ENCODE results near the gene ELP4. TPM values are rescaled to one million over a fixed set of nuclear protein-coding genes. Genes with fewer than 3 reads are reported as not detected.

The ELP4 gene
- polyA plus RNA-seq, 4 donors, result 5.4 to 14.5 (median 7.9) TPM

DNA sequence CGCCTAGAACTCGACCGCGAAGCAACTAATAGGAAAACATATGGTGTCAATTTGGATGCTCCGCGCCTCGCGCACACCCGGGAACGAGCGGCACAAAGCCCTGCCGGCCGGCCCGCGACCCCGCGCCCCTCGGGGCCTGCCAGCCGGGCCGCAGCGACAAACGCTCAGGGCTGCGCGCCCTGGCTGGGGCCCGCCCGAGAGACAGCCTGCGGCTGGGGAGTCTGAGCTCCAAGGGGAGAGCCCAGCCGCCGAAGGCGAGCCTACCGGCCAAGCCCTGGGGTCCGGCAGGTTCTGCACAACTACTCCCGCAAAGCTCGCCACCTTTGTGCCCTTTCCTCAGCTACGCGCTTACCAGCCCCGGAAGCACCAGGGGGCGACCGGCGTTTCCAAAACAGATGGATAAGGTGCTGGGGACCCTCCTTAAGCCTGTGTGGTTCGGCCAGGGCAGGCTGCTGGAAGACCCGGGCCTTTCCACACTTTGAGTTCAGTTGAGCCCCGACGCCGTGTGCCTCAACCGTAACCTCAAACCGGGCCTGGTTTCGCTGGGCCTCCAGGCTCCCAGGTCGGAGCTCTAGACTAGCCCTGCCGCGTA is 295.6 kb downstream of the ELP4 start:
- Histone ChIP-seq H3K27me3 (ENCODE audit: control insufficient read depth in 3 of 3, insufficient read depth in 3 of 3, low read length in 3 of 3) (peaks cover 2 to 94% (median 72%) of the 10 kb centered on the region in 3 donors), H3K4me3 (ENCODE audit: low read depth in 1 of 3, low read length in 3 of 3) (no peak overlapping the region), H3K27ac (ENCODE audit: low read depth in 1 of 3, low read length in 2 of 3) (no peak overlapping the region), H3K9me3 (ENCODE audit: control insufficient read depth in 2 of 2, insufficient read depth in 1 of 2, low read depth in 1 of 2, low read length in 1 of 2) (peaks cover 0 to 5% of the 10 kb centered on the region in 2 donors), H3K4me1 (ENCODE audit: control insufficient read depth in 3 of 3, insufficient read depth in 2 of 3, low read depth in 1 of 3, low read length in 2 of 3) (peaks cover 0 to 12% (median 8%) of the 10 kb centered on the region in 3 donors), H3K36me3 (ENCODE audit: control insufficient read depth in 3 of 3, insufficient read depth in 2 of 3, low read depth in 1 of 3, low read length in 3 of 3) (no peaks in the 10 kb centered on the region)
- peak in 1 of 2 donors; percentile 42 for DNase-seq
- FAIRE-seq, result no peak
- WGBS, 3 donors, result 4 to 7% (median 4%) methylated on average over 43 to 51 of the region's 51 CpGs

GRCh38 chr11:31805629-31806185 is 296.1 kb downstream of the ELP4 start:
- FAIRE-seq, result no peak
- no peak overlapping the region for H3K4me3 ChIP-seq (ENCODE audit: low read depth in 1 of 3, low read length in 3 of 3)
- 3 to 8% (median 4%) methylated on average over 18 to 20 of the region's 20 CpGs for WGBS, 3 donors

GRCh38 chr11:31806186-31806927 is 296.8 kb downstream of the ELP4 start:
- no peak for FAIRE-seq
- peak in 1 of 2 donors; percentile 8 for DNase-seq
- no peak overlapping the region for H3K4me3 ChIP-seq (ENCODE audit: low read depth in 1 of 3, low read length in 3 of 3)
- no peak overlapping the region for H3K27ac ChIP-seq (ENCODE audit: low read depth in 1 of 3, low read length in 2 of 3)
- H3K27me3 ChIP-seq (ENCODE audit: control insufficient read depth in 3 of 3, insufficient read depth in 3 of 3, low read length in 3 of 3), result peaks cover 0 to 94% (median 73%) of the 10 kb centered on the region in 3 donors
- H3K9me3 ChIP-seq (ENCODE audit: control insufficient read depth in 2 of 2, insufficient read depth in 1 of 2, low read depth in 1 of 2, low read length in 1 of 2), result peaks cover 0 to 7% of the 10 kb centered on the region in 2 donors
- no peaks in the 10 kb centered on the region for H3K36me3 ChIP-seq (ENCODE audit: control insufficient read depth in 3 of 3, insufficient read depth in 2 of 3, low read depth in 1 of 3, low read length in 3 of 3)
- H3K4me1 ChIP-seq (ENCODE audit: control insufficient read depth in 3 of 3, insufficient read depth in 2 of 3, low read depth in 1 of 3, low read length in 2 of 3), result peaks cover 0 to 22% (median 8%) of the 10 kb centered on the region in 3 donors
- WGBS, 3 donors, result 6 to 13% (median 8%) methylated on average over 31 to 36 of the region's 36 CpGs

More at GRCh38 chr11:31805629-31806185, 296.1 kb downstream of the ELP4 start:
- H3K27ac ChIP-seq (ENCODE audit: low read depth in 1 of 3, low read length in 2 of 3), result no peak overlapping the region
- no peaks in the 10 kb centered on the region for H3K36me3 ChIP-seq (ENCODE audit: control insufficient read depth in 3 of 3, insufficient read depth in 2 of 3, low read depth in 1 of 3, low read length in 3 of 3)
- peaks cover 0 to 15% (median 8%) of the 10 kb centered on the region in 3 donors for H3K4me1 ChIP-seq (ENCODE audit: control insufficient read depth in 3 of 3, insufficient read depth in 2 of 3, low read depth in 1 of 3, low read length in 2 of 3)
- H3K27me3 ChIP-seq (ENCODE audit: control insufficient read depth in 3 of 3, insufficient read depth in 3 of 3, low read length in 3 of 3), result peaks cover 0 to 94% (median 72%) of the 10 kb centered on the region in 3 donors
- DNase-seq, result peak in 1 of 2 donors; percentile 12
- H3K9me3 ChIP-seq (ENCODE audit: control insufficient read depth in 2 of 2, insufficient read depth in 1 of 2, low read depth in 1 of 2, low read length in 1 of 2), result peaks cover 0 to 3% of the 10 kb centered on the region in 2 donors

DNA sequence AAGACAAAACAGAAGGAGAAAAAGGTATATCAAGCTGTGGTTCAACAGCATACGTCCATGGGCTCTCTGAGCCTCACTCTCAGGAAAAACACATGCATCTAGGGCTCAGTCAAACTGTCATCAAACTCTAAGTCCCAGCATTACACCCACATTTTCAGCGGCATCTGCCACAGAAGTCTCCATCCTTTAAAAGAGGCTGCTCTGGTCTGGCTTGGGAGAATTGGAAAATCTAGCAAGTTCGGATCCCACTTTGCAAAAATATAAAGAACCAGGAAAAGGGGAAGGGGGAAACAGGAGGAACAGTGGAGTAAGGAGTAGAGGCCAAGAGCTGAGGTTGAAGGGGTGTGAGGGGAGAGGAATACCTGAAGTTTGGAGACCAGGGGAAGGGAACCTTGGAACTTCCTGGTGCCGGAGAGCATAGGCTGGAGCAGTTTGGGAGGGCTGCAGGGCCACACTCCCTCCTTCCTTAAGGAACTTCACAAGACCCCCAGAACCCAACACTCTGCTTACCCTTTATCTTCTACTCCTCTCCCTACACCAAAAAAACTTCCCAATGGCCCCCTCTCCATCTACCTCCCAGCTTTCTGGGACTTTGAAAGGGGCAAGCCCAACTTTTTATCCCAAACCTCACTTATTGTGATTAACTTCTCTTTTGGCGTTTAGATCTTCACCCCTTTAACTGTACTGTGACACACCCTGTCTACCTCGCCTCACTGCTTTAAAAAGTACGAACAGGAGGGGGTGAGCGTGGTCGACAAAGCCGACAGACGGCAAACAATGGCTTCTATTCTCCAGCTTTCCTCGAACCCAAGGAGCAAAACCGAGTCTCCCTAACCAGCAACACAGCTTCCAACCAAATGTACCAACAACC is 297.6 kb downstream of the ELP4 start:
- H3K27ac ChIP-seq (ENCODE audit: low read depth in 1 of 3, low read length in 2 of 3), result no peak overlapping the region
- FAIRE-seq (no peak), DNase-seq (no peak)
- WGBS, 3 donors, result 11 to 17% (median 16%) methylated on average over 13 of the region's 13 CpGs
- peaks cover 0 to 26% (median 10%) of the 10 kb centered on the region in 3 donors for H3K4me1 ChIP-seq (ENCODE audit: control insufficient read depth in 3 of 3, insufficient read depth in 2 of 3, low read depth in 1 of 3, low read length in 2 of 3)
- no peaks in the 10 kb centered on the region for H3K36me3 ChIP-seq (ENCODE audit: control insufficient read depth in 3 of 3, insufficient read depth in 2 of 3, low read depth in 1 of 3, low read length in 3 of 3)
- H3K9me3 ChIP-seq (ENCODE audit: control insufficient read depth in 2 of 2, insufficient read depth in 1 of 2, low read depth in 1 of 2, low read length in 1 of 2), result peaks cover 0 to 7% of the 10 kb centered on the region in 2 donors
- peaks cover 0 to 97% (median 75%) of the 10 kb centered on the region in 3 donors for H3K27me3 ChIP-seq (ENCODE audit: control insufficient read depth in 3 of 3, insufficient read depth in 3 of 3, low read length in 3 of 3)
- H3K4me3 ChIP-seq (ENCODE audit: low read depth in 1 of 3, low read length in 3 of 3), result no peak overlapping the region

- Histone ChIP-seq H3K4me3 (ENCODE audit: low read depth in 1 of 3, low read length in 3 of 3) (no peak overlapping the region), H3K9me3 (ENCODE audit: control insufficient read depth in 2 of 2, insufficient read depth in 1 of 2, low read depth in 1 of 2, low read length in 1 of 2) (peaks cover 0 to 7% of the 10 kb centered on the region in 2 donors), H3K27me3 (ENCODE audit: control insufficient read depth in 3 of 3, insufficient read depth in 3 of 3, low read length in 3 of 3) (peaks cover 0 to 99% (median 81%) of the 10 kb centered on the region in 3 donors), H3K36me3 (ENCODE audit: control insufficient read depth in 3 of 3, insufficient read depth in 2 of 3, low read depth in 1 of 3, low read length in 3 of 3) (no peaks in the 10 kb centered on the region), H3K27ac (ENCODE audit: low read depth in 1 of 3, low read length in 2 of 3) (no peak overlapping the region), H3K4me1 (ENCODE audit: control insufficient read depth in 3 of 3, insufficient read depth in 2 of 3, low read depth in 1 of 3, low read length in 2 of 3) (peaks cover 0 to 33% (median 10%) of the 10 kb centered on the region in 3 donors)
- no peak for FAIRE-seq
- WGBS, 3 donors, result 8 to 19% (median 10%) methylated on average over 9 of the region's 9 CpGs
- no peak for DNase-seq
Measured at GRCh38 chr11:31807799-31808667, 298.5 kb downstream of the ELP4 start.

DNA sequence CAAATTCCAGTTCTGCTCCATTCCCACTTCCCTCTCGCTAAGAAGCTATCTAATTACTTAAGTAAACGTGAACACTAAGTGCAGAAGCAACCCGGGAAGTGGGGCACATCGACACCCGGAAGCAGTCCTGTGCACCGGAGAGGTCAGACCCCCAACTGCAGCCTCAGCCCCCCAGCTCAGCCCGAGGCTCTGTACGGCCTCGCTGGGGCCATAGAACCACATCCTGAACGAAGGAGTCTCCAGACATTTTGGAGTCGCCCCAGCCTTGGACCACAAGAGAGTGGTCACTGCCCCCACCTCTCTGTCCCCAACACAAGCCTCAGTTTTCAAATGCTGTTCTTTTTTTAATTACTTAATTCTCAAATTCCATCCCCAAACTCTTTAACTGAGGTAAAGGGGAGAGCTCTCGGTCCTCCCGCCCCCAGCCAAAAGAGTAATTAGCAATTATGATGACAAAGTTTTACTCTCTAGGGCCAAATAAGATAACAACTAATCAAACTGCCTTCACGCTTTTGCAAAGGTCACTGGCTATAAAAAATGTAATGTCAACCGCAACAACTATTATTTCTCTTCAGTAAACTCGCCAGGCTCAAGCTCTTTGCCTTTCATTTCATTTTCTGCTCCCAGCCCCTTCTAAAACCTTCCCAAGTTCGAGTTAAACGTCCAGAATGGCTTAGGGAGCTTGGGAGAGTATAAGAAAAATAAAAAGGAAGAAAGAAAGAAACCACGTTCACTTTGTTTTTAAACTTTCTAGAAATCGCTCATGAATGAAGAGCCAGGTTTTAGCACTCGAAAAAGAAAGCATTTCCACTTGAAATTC is 299.4 kb downstream of the ELP4 start:
- Histone ChIP-seq H3K36me3 (ENCODE audit: control insufficient read depth in 3 of 3, insufficient read depth in 2 of 3, low read depth in 1 of 3, low read length in 3 of 3) (no peaks in the 10 kb centered on the region), H3K27me3 (ENCODE audit: control insufficient read depth in 3 of 3, insufficient read depth in 3 of 3, low read length in 3 of 3) (peaks cover 0 to 99% (median 79%) of the 10 kb centered on the region in 3 donors), H3K27ac (ENCODE audit: low read depth in 1 of 3, low read length in 2 of 3) (no peak overlapping the region), H3K4me1 (ENCODE audit: control insufficient read depth in 3 of 3, insufficient read depth in 2 of 3, low read depth in 1 of 3, low read length in 2 of 3) (peaks cover 0 to 34% (median 14%) of the 10 kb centered on the region in 3 donors), H3K9me3 (ENCODE audit: control insufficient read depth in 2 of 2, insufficient read depth in 1 of 2, low read depth in 1 of 2, low read length in 1 of 2) (peaks cover 0 to 7% of the 10 kb centered on the region in 2 donors), H3K4me3 (ENCODE audit: low read depth in 1 of 3, low read length in 3 of 3) (no peak overlapping the region)
- DNase-seq (no peak), FAIRE-seq (no peak)
- 6 to 11% (median 7%) methylated on average over 21 of the region's 21 CpGs for WGBS, 3 donors

DNA sequence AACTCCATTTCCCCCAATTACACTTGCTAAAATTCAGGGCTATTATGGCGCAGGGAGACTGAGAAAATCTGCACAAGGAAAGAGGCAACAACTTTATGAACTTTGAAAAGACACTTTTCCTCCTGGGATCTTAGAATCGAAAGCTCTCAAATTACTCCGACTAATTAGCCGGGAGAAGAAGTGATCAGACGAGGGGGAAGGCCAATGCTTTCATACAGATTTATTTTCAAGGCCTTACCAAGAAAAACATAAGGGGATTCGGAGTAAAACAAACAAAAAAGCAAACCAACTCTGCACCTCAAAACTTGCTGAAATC is 299.9 kb downstream of the ELP4 start:
- Histone ChIP-seq H3K27ac (ENCODE audit: low read depth in 1 of 3, low read length in 2 of 3) (no peak overlapping the region), H3K4me3 (ENCODE audit: low read depth in 1 of 3, low read length in 3 of 3) (no peak overlapping the region), H3K9me3 (ENCODE audit: control insufficient read depth in 2 of 2, insufficient read depth in 1 of 2, low read depth in 1 of 2, low read length in 1 of 2) (peaks cover 0 to 7% of the 10 kb centered on the region in 2 donors), H3K27me3 (ENCODE audit: control insufficient read depth in 3 of 3, insufficient read depth in 3 of 3, low read length in 3 of 3) (peaks cover 0 to 99% (median 84%) of the 10 kb centered on the region in 3 donors), H3K36me3 (ENCODE audit: control insufficient read depth in 3 of 3, insufficient read depth in 2 of 3, low read depth in 1 of 3, low read length in 3 of 3) (no peaks in the 10 kb centered on the region), H3K4me1 (ENCODE audit: control insufficient read depth in 3 of 3, insufficient read depth in 2 of 3, low read depth in 1 of 3, low read length in 2 of 3) (peaks cover 0 to 29% (median 14%) of the 10 kb centered on the region in 3 donors)
- FAIRE-seq, result no peak
- WGBS, 3 donors, result 12 to 20% (median 20%) methylated on average over 6 of the region's 6 CpGs
- DNase-seq, result no peak
